ENCODE data around the gene BMP7. TPM values are rescaled to one million over a fixed set of nuclear protein-coding genes. Genes with fewer than 3 reads are reported as not detected.
A peak's percentile ranks its signal among the peaks of the same experiment; 100 is the strongest.

The BMP7 gene
- total and polyA plus RNA-seq, 10 donors: 0.26 to 1.5 (median 0.75) TPM; not detected in 1

DNA sequence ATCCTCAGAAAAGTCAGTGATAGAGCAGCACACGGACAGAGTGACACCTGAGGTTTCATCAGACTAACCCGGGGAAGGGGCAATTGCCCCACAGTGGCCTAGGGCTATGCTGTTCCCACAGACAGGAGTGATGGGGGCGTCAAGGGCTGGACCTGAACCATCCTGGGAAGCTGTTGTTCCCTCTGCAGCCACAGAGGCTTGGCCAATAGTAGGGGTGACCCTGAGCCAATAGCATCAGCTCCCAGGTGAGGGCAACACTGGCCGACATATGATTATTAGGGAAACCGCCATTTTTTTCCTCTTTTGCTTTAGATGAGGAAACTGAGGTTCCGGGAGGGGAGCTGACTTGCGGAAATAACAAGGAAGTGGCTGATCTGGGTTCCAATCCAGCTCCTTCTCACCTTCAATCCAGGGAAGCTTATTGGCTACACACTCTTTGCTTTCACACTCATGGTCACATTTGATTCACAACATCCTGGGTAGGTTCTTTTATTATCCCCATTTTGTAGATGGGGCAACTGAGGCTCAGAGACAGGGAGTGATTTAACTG is 126.0 kb downstream of the BMP7 start:
- H3K27ac ChIP-seq: no peak overlapping the region
- WGBS, 5 donors: 74 to 84% (median 76%) methylated on average over 7 of the region's 7 CpGs
- H3K27me3 ChIP-seq (replicated peaks in 1 of 7): peaks cover 0 to 31% (median 0%) of the 10 kb centered on the region in 7 donors
- TF ChIP-seq POLR2AphosphoS5 (IDR thresholded peaks at IDR 0.05) (no peak), POLR2A (IDR thresholded peaks at IDR 0.05) (no peak)
- TF ChIP-seq, protein P1, sequence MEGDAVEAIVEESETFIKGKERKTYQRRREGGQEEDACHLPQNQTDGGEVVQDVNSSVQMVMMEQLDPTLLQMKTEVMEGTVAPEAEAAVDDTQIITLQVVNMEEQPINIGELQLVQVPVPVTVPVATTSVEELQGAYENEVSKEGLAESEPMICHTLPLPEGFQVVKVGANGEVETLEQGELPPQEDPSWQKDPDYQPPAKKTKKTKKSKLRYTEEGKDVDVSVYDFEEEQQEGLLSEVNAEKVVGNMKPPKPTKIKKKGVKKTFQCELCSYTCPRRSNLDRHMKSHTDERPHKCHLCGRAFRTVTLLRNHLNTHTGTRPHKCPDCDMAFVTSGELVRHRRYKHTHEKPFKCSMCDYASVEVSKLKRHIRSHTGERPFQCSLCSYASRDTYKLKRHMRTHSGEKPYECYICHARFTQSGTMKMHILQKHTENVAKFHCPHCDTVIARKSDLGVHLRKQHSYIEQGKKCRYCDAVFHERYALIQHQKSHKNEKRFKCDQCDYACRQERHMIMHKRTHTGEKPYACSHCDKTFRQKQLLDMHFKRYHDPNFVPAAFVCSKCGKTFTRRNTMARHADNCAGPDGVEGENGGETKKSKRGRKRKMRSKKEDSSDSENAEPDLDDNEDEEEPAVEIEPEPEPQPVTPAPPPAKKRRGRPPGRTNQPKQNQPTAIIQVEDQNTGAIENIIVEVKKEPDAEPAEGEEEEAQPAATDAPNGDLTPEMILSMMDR (IDR thresholded peaks at IDR 0.05 in 8 of 11, conservative IDR thresholded peaks at IDR 0.05 in 3 of 11): no peak
- intact Hi-C loops (cut with DNase I; ENCODE audit: low total_unique reads): no loop called here
- H3K4me3 ChIP-seq: no peak overlapping the region
- no peaks in the 10 kb centered on the region for H3K36me3 ChIP-seq
- peak; percentile 6 for DNase-seq
- H3K9me3 ChIP-seq: no peaks in the 10 kb centered on the region
- no peaks in the 10 kb centered on the region for H3K4me1 ChIP-seq

DNA sequence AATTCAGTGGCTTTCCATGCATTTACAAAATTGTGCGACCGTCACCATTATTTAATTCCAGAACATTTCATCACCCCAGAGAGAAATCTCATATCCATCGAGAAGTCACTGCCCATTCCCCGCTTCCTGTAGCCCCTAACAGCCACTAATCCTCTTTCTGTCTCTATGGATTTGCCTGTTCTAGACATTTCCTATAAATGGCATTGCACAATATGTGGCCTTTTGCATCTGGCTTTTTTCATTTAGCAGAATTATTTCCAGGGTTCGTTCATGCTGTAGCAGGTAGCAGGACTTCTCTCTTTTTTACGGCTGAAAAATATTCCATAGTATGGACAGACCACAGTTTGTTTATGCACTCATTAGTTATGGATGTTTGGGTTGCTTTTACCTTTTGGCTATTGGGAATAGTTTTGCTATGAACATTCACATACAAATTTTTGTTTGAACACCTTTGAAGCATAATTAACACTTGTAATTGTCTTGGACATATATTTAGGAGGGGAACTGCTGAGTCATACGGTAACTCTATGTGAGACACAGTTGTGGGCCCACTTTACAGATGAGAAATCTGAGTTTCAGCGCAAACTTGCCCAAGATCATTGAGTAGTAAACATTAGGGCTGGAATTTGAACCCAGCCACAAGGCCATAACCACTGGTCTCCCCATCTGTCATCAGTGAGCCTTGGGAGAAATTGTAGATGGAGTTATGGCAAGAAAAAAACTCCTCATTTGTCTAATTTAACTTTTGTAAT is 126.9 kb downstream of the BMP7 start:
- no peaks in the 10 kb centered on the region for H3K9me3 ChIP-seq
- no peaks in the 10 kb centered on the region for H3K36me3 ChIP-seq
- no peak overlapping the region for H3K27ac ChIP-seq
- peaks cover 0 to 31% (median 0%) of the 10 kb centered on the region in 7 donors for H3K27me3 ChIP-seq (replicated peaks in 1 of 7)
- intact Hi-C loops (cut with DNase I; ENCODE audit: low total_unique reads): no loop called here
- TF ChIP-seq, protein P1 (IDR thresholded peaks at IDR 0.05 in 8 of 11, conservative IDR thresholded peaks at IDR 0.05 in 3 of 11): no peak
- no peak for TF ChIP-seq POLR2A (IDR thresholded peaks at IDR 0.05)
- TF ChIP-seq POLR2AphosphoS5 (IDR thresholded peaks at IDR 0.05): no peak
- no peaks in the 10 kb centered on the region for H3K4me1 ChIP-seq
- no peak overlapping the region for H3K4me3 ChIP-seq
- 82 to 90% (median 84%) methylated on average over 8 of the region's 8 CpGs for WGBS, 5 donors
- no peak for DNase-seq

DNA sequence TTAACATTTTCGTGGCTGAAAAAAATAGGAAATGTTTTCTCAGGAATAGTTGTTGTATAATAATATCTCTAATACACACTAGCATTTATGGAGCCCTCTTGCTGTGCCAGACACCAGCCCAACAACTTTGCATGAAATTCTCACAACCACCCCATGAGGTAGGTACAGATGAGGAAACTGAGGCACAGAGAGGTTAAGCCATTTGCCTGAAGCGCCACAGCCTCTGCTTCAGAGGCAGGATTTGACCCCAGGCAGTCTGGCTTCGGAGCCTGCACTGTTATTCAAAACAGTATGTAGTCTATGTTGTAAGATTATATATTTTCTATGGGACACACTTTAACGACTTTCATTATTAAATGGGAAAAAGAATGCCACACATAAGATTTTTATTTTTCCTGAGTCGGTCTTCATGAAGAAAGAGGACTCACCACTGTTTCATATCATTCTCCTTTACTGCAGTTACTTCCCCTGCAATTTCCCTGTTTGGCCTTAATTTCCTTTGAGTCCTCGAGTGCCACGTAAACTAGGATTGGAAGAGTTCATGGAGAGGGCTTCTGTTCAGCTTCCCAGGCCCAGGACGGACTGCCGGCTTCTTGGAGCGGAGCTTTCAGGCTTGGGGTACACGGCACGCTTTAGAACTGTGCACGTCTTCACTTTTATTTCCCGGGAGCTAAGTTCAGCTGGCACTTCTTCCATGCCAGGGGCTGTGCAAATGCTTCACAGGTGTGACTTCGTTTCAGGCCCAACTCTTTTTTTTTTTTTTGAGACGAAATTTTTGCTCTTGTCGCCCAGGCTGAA is 128.0 kb downstream of the BMP7 start:
- intact Hi-C loops (cut with DNase I; ENCODE audit: low total_unique reads): no loop called here
- DNase-seq: peak; percentile 22

GRCh38 chr20:57137676-57138075 is 128.8 kb downstream of the BMP7 start:
- Histone ChIP-seq H3K36me3 (no peaks in the 10 kb centered on the region), H3K27me3 (replicated peaks in 1 of 7) (peaks cover 0 to 23% (median 0%) of the 10 kb centered on the region in 7 donors), H3K9me3 (no peaks in the 10 kb centered on the region), H3K27ac (no peak overlapping the region), H3K4me3 (no peak overlapping the region), H3K4me1 (no peaks in the 10 kb centered on the region)
- no peak for DNase-seq
- TF ChIP-seq, protein P1 (IDR thresholded peaks at IDR 0.05 in 8 of 11, conservative IDR thresholded peaks at IDR 0.05 in 3 of 11): no peak
- TF ChIP-seq POLR2AphosphoS5 (IDR thresholded peaks at IDR 0.05) (no peak), POLR2A (IDR thresholded peaks at IDR 0.05) (no peak)
- WGBS, 5 donors: 87 to 100% (median 92%) methylated on average over 1 of the region's 1 CpG
- intact Hi-C loops (cut with DNase I; ENCODE audit: low total_unique reads): no loop called here

More for the DNA sequence above, 128.0 kb downstream of the BMP7 start:
- Histone ChIP-seq H3K4me1 (no peaks in the 10 kb centered on the region), H3K4me3 (no peak overlapping the region), H3K9me3 (no peaks in the 10 kb centered on the region), H3K36me3 (no peaks in the 10 kb centered on the region), H3K27me3 (replicated peaks in 1 of 7) (peaks cover 0 to 29% (median 0%) of the 10 kb centered on the region in 7 donors), H3K27ac (no peak overlapping the region)
- 78 to 86% (median 81%) methylated on average over 17 of the region's 17 CpGs for WGBS, 5 donors
- TF ChIP-seq POLR2A (IDR thresholded peaks at IDR 0.05): no peak

Measured in spleen (tissue), 11 donors.